Esophagus muscularis mucosa (tissue), 4 donors: ENCODE data around the gene PLCB2. TPM values are rescaled to one million over a fixed set of nuclear protein-coding genes. Genes with fewer than 3 reads are reported as not detected.

Source experiments
- DNase-seq: peaks from one replicate; pipeline ENCODE4 v3.0.0-alpha.2; 2017; ENCODE audit errors: extremely low spot score
- H3K27ac ChIP-seq, 4 donors: fragments of 200-600 bp; sonication (generic); replicated peaks in 1 of 4; 1 replicate in 3 of 4; 2 replicates in 1 of 4; pipeline ENCODE4 v1.5.1; 2016 to 2019; ENCODE audit warnings: mild to moderate bottlenecking in 1 of 4
- H3K27me3 ChIP-seq, 4 donors: fragments of 200-600 bp; sonication (generic); one replicate each; pipeline versions ENCODE4 v1.5.1 to v1.6.0; 2016 to 2019
- H3K36me3 ChIP-seq, 4 donors: fragments of 200-600 bp; sonication (generic); one replicate each; pipeline ENCODE4 v1.5.1; 2016 to 2019
- H3K4me1 ChIP-seq, 4 donors: fragments of 200-600 bp; sonication (generic); one replicate each; pipeline ENCODE4 v1.5.1; 2016 to 2019
- H3K4me3 ChIP-seq, 4 donors: fragments of 200-600 bp; sonication (generic); 1 replicate in 2 of 4; 2 replicates in 2 of 4; pipeline ENCODE4 v1.5.1; 2016 to 2019; ENCODE audit warnings: mild to moderate bottlenecking in 4 of 4, moderate library complexity in 1 of 4
- H3K9me3 ChIP-seq, 4 donors: fragments of 200-600 bp; sonication (generic); 1 replicate in 3 of 4; 2 replicates in 1 of 4; pipeline ENCODE4 v1.5.1; 2016 to 2019
- CTCF ChIP-seq, 3 experiments: fragments of 200-600 bp in 2 of 3; fragments of 450-650 bp in 1 of 3; sonication (generic) in 2 of 3; IDR thresholded peaks; one replicate each; pipeline ENCODE4 v1.5.1; 2017 to 2019; ENCODE audit warnings: antibody characterized with exemption in 3 of 3, mild to moderate bottlenecking in 2 of 3, moderate library complexity in 1 of 3
- EP300 ChIP-seq: sonication (generic); formaldehyde crosslinking; IDR thresholded peaks from one replicate; pipeline ENCODE4 v1.6.1; 2017; ENCODE audit warnings: antibody characterized with exemption
- POLR2A ChIP-seq: fragments of 450-650 bp; IDR thresholded peaks from one replicate; pipeline ENCODE4 v1.6.1; 2017; ENCODE audit warnings: antibody characterized with exemption, moderate library complexity, mild to moderate bottlenecking, low read depth
- POLR2AphosphoS5 ChIP-seq, 2 donors: sonication (generic); formaldehyde crosslinking; IDR thresholded peaks; one replicate each; pipeline ENCODE4 v1.6.1; 2017; ENCODE audit warnings: antibody characterized with exemption in 2 of 2
- WGBS: methylation state at CpG from one replicate; pipeline ENCODE4 v1.1.5; 2018; 5-methylcytosine and 5-hydroxymethylcytosine counted together
- intact Hi-C: fragments of 100-400 bp; cut with DNase I; formaldehyde crosslinking; loops from one replicate; pipeline ENCODE4 v1.15.1; 2023
- total RNA-seq, 4 donors: library from RNA; depleted of rRNA; stranded (reverse); fragments of >200 nt; gene quantifications; one replicate each; pipeline versions ENCODE4 v1.1.0 to v1.2.1, GENCODE V29; 2016

The PLCB2 gene
- total RNA-seq, 4 donors from 2014 or later, result 5.8 to 13.3 (median 9.7) TPM

- TF ChIP-seq EP300, result no peak
- TF ChIP-seq CTCF (IDR thresholded peaks at IDR 0.05), result no peak
- no peak for TF ChIP-seq POLR2A
- TF ChIP-seq POLR2AphosphoS5 (IDR thresholded peaks at IDR 0.05), result no peak
- intact Hi-C loops, result no loop called here
- 11% methylated on average over 26 of the region's 39 CpGs for WGBS
- peak within 1 kb of the TSS; percentile 35 to 49 (median 40) for H3K4me3 ChIP-seq
- no peaks in the 10 kb centered on the region for H3K9me3 ChIP-seq
- no peaks in the 10 kb centered on the region for H3K36me3 ChIP-seq
- H3K4me1 ChIP-seq, result peaks cover 0 to 18% (median 13%) of the 10 kb centered on the region in 4 donors
- H3K27ac ChIP-seq, result no peak within 1 kb of the TSS
- H3K27me3 ChIP-seq, result peaks cover 0 to 16% (median 0%) of the 10 kb centered on the region in 4 donors
- no peak for DNase-seq
Observed at GRCh38 chr15:40238532-40239403, 69.0 kb downstream of the PLCB2 start, which contains the start of gene PAK6. Gene PAK6 (plus strand): TSS chr15:40239063. CDS start chr15:40264786, 25,723 bp downstream.

Other genes with a start within 250 kb of the PLCB2 start
- 1 to 10 TPM; 4.6 to 8.3 (median 6.3) TPM for gene BMF, start 199.1 kb downstream of the PLCB2 start, total RNA-seq
- gene BUB1B, start 146.9 kb downstream of the PLCB2 start, total RNA-seq, result 1 to 10 TPM in 1 of 4 donors, under 1 TPM in 2, not detected in 1; 0.06 to 1.3 (median 0.17) TPM
- gene PAK6, start 68.9 kb downstream of the PLCB2 start, total RNA-seq, result under 1 TPM in 3 of 4 donors, not detected in 1; 0.33 to 0.52 (median 0.45) TPM
- gene ANKRD63, start 24.9 kb downstream of the PLCB2 start, total RNA-seq, result not detected
- 10 to 100 TPM; 39.0 to 41.3 (median 40.7) TPM for gene INAFM2, start 15.8 kb upstream of the PLCB2 start, total RNA-seq
- 10 to 100 TPM; 22.9 to 82.6 (median 56.3) TPM for gene CCDC9B, start 33.0 kb upstream of the PLCB2 start, total RNA-seq
- gene PHGR1, start 43.1 kb upstream of the PLCB2 start, total RNA-seq, result 1 to 10 TPM in 1 of 4 donors, not detected in 3; 1.8 TPM
- under 1 TPM; 0.13 to 0.42 (median 0.26) TPM for gene DISP2, start 50.3 kb upstream of the PLCB2 start, total RNA-seq
- 10 to 100 TPM in 1 of 4 donors, 1 to 10 TPM in 3; 4.6 to 15.6 (median 6.4) TPM for gene KNSTRN, start 74.8 kb upstream of the PLCB2 start, total RNA-seq
- gene IVD, start 97.9 kb upstream of the PLCB2 start, total RNA-seq, result 10 to 100 TPM; 38.8 to 50.7 (median 44.7) TPM
- 10 to 100 TPM; 11.6 to 29.6 (median 22.3) TPM for gene BAHD1, start 133.0 kb upstream of the PLCB2 start, total RNA-seq
- 10 to 100 TPM in 3 of 4 donors, 1 to 10 TPM in 1; 7.9 to 16.6 (median 12.5) TPM for gene CHST14, start 163.0 kb upstream of the PLCB2 start, total RNA-seq